Thoracic aorta (tissue), 2 donors: ENCODE measurements around the gene RPTOR. TPM values are rescaled to one million over a fixed set of nuclear protein-coding genes. Genes with fewer than 3 reads are reported as not detected.
A peak's percentile ranks its signal among the peaks of the same experiment; 100 is the strongest.

ENCODE experiments used
- ATAC-seq: fragments of 150-250 bp; one replicate; pipeline ENCODE4 v1.8.0; 2017; ENCODE audit warnings: low read depth; ENCODE audit not compliant: insufficient number of reproducible peaks, low FRiP score
- DNase-seq: peaks from one replicate; pipeline ENCODE4 v3.0.0-alpha.2; 2020; ENCODE audit warnings: low spot score
- H3K27ac ChIP-seq, 2 donors: fragments of 200-600 bp; sonication (generic); 1 replicate in 1 of 2; 2 replicates in 1 of 2; pipeline ENCODE4 v1.5.1; 2016; ENCODE audit warnings: mild to moderate bottlenecking in 2 of 2, moderate library complexity in 2 of 2
- H3K27me3 ChIP-seq: fragments of 200-600 bp; sonication (generic); replicated peaks from 2 replicates; pipeline ENCODE4 v1.6.0; 2016; ENCODE audit warnings: mild to moderate bottlenecking; ENCODE audit not compliant: insufficient read depth
- H3K36me3 ChIP-seq: fragments of 200-600 bp; sonication (generic); one replicate; pipeline ENCODE4 v1.5.1; 2016
- H3K4me1 ChIP-seq, 2 donors: fragments of 200-600 bp; sonication (generic); 1 replicate in 1 of 2; 2 replicates in 1 of 2; pipeline versions ENCODE4 v1.5.1 to v1.6.0; 2016; ENCODE audit warnings: low read depth in 2 of 2, mild to moderate bottlenecking in 1 of 2; ENCODE audit not compliant: control insufficient read depth in 1 of 2
- H3K4me3 ChIP-seq: fragments of 200-600 bp; sonication (generic); 2 replicates; pipeline ENCODE4 v1.5.1; 2016; ENCODE audit warnings: mild to moderate bottlenecking
- H3K9me3 ChIP-seq: fragments of 200-600 bp; sonication (generic); 2 replicates; pipeline ENCODE4 v1.5.1; 2016
- CTCF ChIP-seq: fragments of 200-600 bp; sonication (generic); IDR thresholded peaks from one replicate; pipeline ENCODE4 v1.5.1; 2019; ENCODE audit warnings: antibody characterized with exemption
- total RNA-seq, 2 donors: library from RNA; depleted of rRNA; stranded (reverse); fragments of >200 nt; gene quantifications; one replicate each; pipeline versions ENCODE4 v1.1.0 to v1.2.3, GENCODE V29; 2016

Gene RPTOR
- total RNA-seq, 2 donors from 2014 or later = 42.0 to 47.4 TPM

GRCh38 chr17:80863626-80864025, 319.0 kb downstream of the RPTOR start:
- Histone ChIP-seq H3K27ac (no peak overlapping the region), H3K4me1 (peaks cover 9 to 12% of the 10 kb centered on the region in 2 donors), H3K36me3 (no peaks in the 10 kb centered on the region), H3K27me3 (no peaks in the 10 kb centered on the region), H3K9me3 (no peaks in the 10 kb centered on the region), H3K4me3 (no peak overlapping the region)
- ATAC-seq (no peak), DNase-seq (no peak)
- no peak for TF ChIP-seq CTCF

- Histone ChIP-seq H3K9me3 (no peaks in the 10 kb centered on the region), H3K4me3 (no peak overlapping the region), H3K36me3 (no peaks in the 10 kb centered on the region), H3K27me3 (no peaks in the 10 kb centered on the region), H3K27ac (no peak overlapping the region), H3K4me1 (peaks cover 0 to 1% of the 10 kb centered on the region in 2 donors)
- no peak for TF ChIP-seq CTCF
- ATAC-seq (no peak), DNase-seq (no peak)
These were observed 320.1 kb downstream of the RPTOR start for GRCh38 chr17:80864751-80865150.

GRCh38 chr17:80866050-80866793, 321.6 kb downstream of the RPTOR start:
- DNase-seq = no peak
- peak; percentile 68 for TF ChIP-seq CTCF
- Histone ChIP-seq H3K4me3 (no peak overlapping the region), H3K36me3 (no peaks in the 10 kb centered on the region), H3K27ac (no peak overlapping the region), H3K4me1 (no peaks in the 10 kb centered on the region), H3K9me3 (no peaks in the 10 kb centered on the region), H3K27me3 (no peaks in the 10 kb centered on the region)
- no peak for ATAC-seq

GRCh38 chr17:80868022-80868609, 323.5 kb downstream of the RPTOR start:
- ATAC-seq = no peak
- H3K27me3 ChIP-seq = no peaks in the 10 kb centered on the region
- no peak for DNase-seq
- no peak for TF ChIP-seq CTCF
- no peaks in the 10 kb centered on the region for H3K9me3 ChIP-seq
- H3K36me3 ChIP-seq = no peaks in the 10 kb centered on the region
- H3K4me3 ChIP-seq = no peak overlapping the region
- H3K27ac ChIP-seq = no peak overlapping the region
- H3K4me1 ChIP-seq = peaks cover 4 to 6% of the 10 kb centered on the region in 2 donors

DNA sequence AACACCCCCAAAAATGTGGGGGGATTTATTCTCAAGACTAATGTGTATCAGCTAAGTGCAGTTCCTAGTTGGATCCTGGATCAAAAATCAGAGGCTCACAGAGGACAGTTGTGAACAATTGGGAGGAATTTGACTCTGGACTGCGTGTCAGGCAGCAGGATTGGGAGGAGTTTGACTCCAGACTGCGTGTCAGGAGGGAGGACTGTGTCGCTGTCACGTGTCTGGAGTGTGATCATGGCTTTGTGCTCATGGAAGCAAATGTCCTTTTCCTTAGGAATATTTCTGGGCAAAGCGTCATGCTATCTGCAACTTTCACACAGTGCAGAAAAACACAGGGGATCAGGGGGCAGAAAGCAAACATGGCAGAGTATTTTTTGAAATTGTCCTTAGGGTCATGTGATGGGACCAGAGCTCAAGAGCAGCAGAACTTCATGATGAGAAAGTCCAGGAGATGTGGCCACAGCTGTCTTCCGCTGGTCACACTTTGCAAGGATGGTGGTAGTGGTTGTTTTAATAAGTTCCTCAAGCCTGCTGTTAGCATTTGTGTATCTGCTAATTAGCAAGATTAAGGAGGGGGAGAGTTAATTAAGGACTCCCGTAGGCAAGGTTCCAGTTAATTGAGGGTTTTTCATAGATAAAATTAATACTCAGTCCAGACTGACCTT, 325.0 kb downstream of the RPTOR start:
- H3K4me3 ChIP-seq = no peak overlapping the region
- DNase-seq (no peak), ATAC-seq (no peak)
- no peak overlapping the region for H3K27ac ChIP-seq
- no peaks in the 10 kb centered on the region for H3K9me3 ChIP-seq
- H3K4me1 ChIP-seq = peaks cover 4 to 6% of the 10 kb centered on the region in 2 donors
- H3K27me3 ChIP-seq = no peaks in the 10 kb centered on the region
- no peaks in the 10 kb centered on the region for H3K36me3 ChIP-seq
- TF ChIP-seq CTCF = no peak
